C4-2B (cell line): ENCODE data around the gene PPP1R12B.
"Not testable (repeated sequence)": the region's sequence is repeated elsewhere in the genome, so short reads cannot be mapped to it uniquely, and the experiment has no call there.

Experiments used
- H3K27ac ChIP-seq: fragments of 450-650 bp; 2 replicates; pipeline ENCODE4 v1.5.1; 2017
- ZFX ChIP-seq: fragments of 450-650 bp; IDR thresholded peaks from 2 replicates; pipeline ENCODE4 v1.6.1; 2017
- TF ChIP-seq, protein P1 (sequence below): fragments of 450-650 bp; conservative IDR thresholded peaks from 2 replicates; pipeline ENCODE4 v1.5.1; 2017; ENCODE audit warnings: mild to moderate bottlenecking

PPP1R12B gene

DNA sequence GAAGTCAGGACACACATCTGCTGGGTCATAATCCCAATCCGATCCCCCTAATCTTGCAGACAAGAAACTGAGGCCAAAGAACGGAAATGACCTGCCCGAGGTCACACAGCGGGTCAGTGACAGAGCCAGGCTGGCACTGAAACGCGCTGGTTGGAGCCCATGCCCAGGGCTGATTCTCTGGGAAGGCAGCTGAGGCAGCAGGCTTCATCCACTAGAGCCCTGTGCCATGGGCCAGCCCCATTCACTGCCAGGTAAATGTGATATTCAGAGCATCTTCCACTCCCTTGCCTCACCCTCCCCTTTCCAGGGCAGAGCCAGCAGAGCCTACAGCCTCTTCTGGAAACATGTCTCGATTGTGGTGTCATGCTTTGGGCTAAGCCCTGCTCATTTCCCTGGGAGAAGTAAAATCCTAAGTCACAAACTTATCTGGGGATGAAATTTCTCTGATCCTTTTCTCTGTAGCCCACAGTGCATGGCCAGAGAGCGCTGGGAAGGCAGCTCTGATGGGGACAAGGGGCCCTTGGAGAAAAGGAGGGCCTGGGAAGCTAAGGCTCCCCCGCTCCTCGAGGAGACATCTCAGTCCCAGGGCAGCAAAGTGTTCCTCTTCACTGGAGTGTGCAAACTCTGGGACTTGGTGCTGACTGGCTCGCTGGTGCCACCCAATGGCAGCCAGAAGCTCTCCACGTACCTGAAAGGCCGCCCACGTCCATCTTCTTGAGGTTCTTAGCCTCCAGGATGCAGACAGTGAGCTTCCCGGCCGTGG is 251.4 kb downstream of the PPP1R12B start:
- H3K27ac ChIP-seq, result no peak overlapping the region
- TF ChIP-seq, protein P1, sequence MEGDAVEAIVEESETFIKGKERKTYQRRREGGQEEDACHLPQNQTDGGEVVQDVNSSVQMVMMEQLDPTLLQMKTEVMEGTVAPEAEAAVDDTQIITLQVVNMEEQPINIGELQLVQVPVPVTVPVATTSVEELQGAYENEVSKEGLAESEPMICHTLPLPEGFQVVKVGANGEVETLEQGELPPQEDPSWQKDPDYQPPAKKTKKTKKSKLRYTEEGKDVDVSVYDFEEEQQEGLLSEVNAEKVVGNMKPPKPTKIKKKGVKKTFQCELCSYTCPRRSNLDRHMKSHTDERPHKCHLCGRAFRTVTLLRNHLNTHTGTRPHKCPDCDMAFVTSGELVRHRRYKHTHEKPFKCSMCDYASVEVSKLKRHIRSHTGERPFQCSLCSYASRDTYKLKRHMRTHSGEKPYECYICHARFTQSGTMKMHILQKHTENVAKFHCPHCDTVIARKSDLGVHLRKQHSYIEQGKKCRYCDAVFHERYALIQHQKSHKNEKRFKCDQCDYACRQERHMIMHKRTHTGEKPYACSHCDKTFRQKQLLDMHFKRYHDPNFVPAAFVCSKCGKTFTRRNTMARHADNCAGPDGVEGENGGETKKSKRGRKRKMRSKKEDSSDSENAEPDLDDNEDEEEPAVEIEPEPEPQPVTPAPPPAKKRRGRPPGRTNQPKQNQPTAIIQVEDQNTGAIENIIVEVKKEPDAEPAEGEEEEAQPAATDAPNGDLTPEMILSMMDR, result peak; percentile 94
- TF ChIP-seq ZFX, result no peak

DNA sequence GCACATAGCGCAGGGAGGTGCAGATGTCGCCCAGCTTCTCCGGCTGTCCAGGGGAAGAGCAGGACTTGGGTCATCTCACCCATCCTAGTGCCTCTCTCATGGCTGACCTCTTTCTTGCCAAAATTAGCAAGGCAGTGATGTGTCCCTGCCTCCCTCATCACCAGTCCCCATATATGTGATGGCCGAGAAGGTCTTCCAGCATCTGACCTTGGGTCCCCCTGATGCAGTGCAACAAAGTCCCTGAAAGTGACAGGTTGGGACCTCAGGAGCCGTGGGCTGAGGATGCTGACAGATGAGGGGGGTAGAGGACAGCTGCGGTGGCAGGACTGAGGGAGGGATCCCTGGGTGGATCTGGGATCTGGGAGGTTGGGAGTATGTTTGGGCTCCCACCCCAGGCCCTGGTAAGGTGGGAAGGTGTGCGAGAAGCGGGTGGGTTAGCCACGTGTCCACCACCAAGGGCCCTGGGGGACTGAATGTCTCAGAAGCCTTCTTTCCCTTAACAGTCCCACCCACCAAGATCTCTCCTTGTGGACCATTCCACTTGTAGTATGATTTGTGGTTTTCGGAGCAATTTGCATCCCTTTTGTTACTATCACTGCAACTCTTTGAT is 252.0 kb downstream of the PPP1R12B start:
- H3K27ac ChIP-seq, result no peak overlapping the region
- TF ChIP-seq, protein P1, result peak; percentile 71
- TF ChIP-seq ZFX, result no peak

DNA sequence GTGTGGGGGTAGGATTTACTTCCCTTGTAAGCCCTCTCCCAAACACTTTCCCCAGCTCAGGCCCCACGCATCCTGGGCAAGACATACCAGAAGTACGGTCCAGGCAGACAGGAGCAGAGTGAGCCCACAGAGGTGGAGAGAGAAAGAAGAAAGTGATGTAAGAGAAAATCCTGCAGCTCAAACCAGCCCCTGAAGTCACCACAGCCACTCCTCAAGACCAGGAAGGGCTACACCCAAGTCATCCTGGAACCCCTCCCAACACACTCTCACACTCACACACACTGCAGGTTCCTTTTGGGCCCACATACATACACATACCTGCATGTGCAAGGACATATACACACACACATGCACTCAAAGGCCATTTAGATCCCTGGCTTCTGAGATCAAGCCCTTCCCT is 254.9 kb downstream of the PPP1R12B start:
- no peak overlapping the region for H3K27ac ChIP-seq
- TF ChIP-seq, protein P1, result no peak
- TF ChIP-seq ZFX, result no peak

DNA sequence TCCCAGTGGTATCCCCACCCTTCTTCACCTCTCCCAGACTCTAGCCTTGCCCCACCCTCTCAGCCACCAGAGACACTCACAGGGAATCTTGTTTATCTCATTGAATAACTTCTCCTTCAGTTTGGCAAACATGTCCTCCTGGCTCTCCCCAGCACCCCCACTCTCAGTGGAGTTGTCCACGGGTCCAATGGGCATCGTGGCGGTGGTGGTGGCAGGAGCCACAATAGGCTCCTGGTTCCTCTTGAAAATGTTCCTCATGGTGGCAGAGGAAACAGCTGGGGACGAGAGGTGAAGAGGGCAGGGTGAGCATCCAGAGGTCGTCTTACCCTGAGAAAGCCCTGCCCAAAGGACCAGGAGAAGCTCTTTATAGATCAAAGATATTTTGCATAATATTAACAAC is 257.0 kb downstream of the PPP1R12B start:
- H3K27ac ChIP-seq, result no peak overlapping the region
- no peak for TF ChIP-seq ZFX
- TF ChIP-seq, protein P1, result no peak

GRCh38 chr1:202612036-202612435 is 263.5 kb downstream of the PPP1R12B start:
- not testable (repeated sequence) for H3K27ac ChIP-seq

DNA sequence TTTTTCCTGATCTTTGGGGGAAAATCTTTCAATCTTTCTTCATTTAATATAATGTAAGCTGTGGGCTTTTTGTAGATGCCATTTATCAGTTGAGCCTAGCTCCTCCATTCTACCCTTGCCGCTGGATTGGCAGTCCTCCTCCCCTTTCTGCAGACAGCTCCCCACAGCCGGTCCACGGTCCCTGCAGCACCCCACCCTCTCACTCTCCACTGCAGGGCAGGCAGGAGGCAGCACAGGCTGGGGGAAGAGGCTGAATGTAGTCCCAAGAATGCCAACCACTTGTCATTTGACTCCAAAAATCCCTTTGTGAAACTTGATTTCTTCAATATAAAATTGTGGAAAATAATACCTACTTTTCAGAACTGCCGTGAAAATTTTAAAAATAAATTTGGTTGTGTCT is 265.1 kb downstream of the PPP1R12B start:
- no peak for TF ChIP-seq ZFX
- TF ChIP-seq, protein P1, result no peak
- no peak overlapping the region for H3K27ac ChIP-seq

GRCh38 chr1:202614363-202615207 is 266.1 kb downstream of the PPP1R12B start:
- H3K27ac ChIP-seq, result not testable (repeated sequence)

DNA sequence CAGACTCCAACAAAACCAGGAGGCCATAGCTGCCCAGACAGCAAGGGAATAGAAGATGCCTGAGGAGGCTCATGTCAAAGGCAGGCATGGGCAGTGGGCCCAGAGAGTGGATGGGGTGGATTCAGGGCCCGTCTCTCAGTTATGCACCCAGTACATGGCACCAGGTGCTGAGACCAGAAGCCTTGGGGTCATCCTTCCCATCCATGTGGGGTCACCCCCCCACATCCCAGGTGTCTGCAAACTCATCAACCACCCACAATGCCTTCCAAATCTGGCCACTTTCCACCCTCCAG is 266.7 kb downstream of the PPP1R12B start:
- not testable (repeated sequence) for H3K27ac ChIP-seq
